ENCODE results near the gene ASTN2.

The ASTN2 gene

GRCh38 chr9:117296453-117296852 is 118.4 kb downstream of the ASTN2 start:
- no peak for DNase-seq

- DNase-seq = no peak
These were observed 121.4 kb downstream of the ASTN2 start for GRCh38 chr9:117293206-117294114.

- no peak for DNase-seq
These were observed 123.8 kb downstream of the ASTN2 start for GRCh38 chr9:117290856-117291622.

- DNase-seq = no peak
These were observed 124.5 kb downstream of the ASTN2 start for GRCh38 chr9:117290306-117290840.

- no peak for DNase-seq
These were observed 128.6 kb downstream of the ASTN2 start for GRCh38 chr9:117286245-117286644.

GRCh38 chr9:117284414-117284813 is 130.4 kb downstream of the ASTN2 start:
- DNase-seq = no peak

GRCh38 chr9:117282541-117282940 is 132.3 kb downstream of the ASTN2 start:
- DNase-seq = no peak

GRCh38 chr9:117278471-117279035 is 136.3 kb downstream of the ASTN2 start:
- no peak for DNase-seq

- DNase-seq = no peak
These were observed 136.8 kb downstream of the ASTN2 start for GRCh38 chr9:117278020-117278419.

- no peak for DNase-seq
These were observed 138.4 kb downstream of the ASTN2 start for GRCh38 chr9:117276444-117276843.

GRCh38 chr9:117273612-117274011 is 141.2 kb downstream of the ASTN2 start:
- no peak for DNase-seq

- no peak for DNase-seq
These were observed 145.9 kb downstream of the ASTN2 start for GRCh38 chr9:117268847-117269446.

- DNase-seq = no peak
These were observed 147.9 kb downstream of the ASTN2 start for GRCh38 chr9:117266855-117267497.

- DNase-seq = no peak
These were observed 149.6 kb downstream of the ASTN2 start for GRCh38 chr9:117265253-117265652.

- DNase-seq = no peak
These were observed 156.5 kb downstream of the ASTN2 start for GRCh38 chr9:117258184-117258866.

- no peak for DNase-seq
These were observed 161.6 kb downstream of the ASTN2 start for GRCh38 chr9:117253261-117253660.

GRCh38 chr9:117250610-117251215 is 164.1 kb downstream of the ASTN2 start:
- DNase-seq = no peak

- no peak for DNase-seq
These were observed 165.1 kb downstream of the ASTN2 start for GRCh38 chr9:117249799-117250198.

GRCh38 chr9:117247266-117247665 is 167.6 kb downstream of the ASTN2 start:
- no peak for DNase-seq

GRCh38 chr9:117245175-117245829 is 169.6 kb downstream of the ASTN2 start:
- DNase-seq = no peak

- DNase-seq = no peak
These were observed 172.8 kb downstream of the ASTN2 start for GRCh38 chr9:117242082-117242481.
